ENCODE data around the gene PHLDA3. TPM values are rescaled to one million over a fixed set of nuclear protein-coding genes. Genes with fewer than 3 reads are reported as not detected.

Gene PHLDA3
- total RNA-seq, 4 donors from 2014 or later = 63.0 to 110 (median 72.1) TPM

- intact Hi-C loops (cut with DNase I; ENCODE audit: low total_unique reads) = no loop called here
- WGBS, 2 donors = 25 to 26% methylated on average over 3 of the region's 3 CpGs
- TF ChIP-seq, protein P1, sequence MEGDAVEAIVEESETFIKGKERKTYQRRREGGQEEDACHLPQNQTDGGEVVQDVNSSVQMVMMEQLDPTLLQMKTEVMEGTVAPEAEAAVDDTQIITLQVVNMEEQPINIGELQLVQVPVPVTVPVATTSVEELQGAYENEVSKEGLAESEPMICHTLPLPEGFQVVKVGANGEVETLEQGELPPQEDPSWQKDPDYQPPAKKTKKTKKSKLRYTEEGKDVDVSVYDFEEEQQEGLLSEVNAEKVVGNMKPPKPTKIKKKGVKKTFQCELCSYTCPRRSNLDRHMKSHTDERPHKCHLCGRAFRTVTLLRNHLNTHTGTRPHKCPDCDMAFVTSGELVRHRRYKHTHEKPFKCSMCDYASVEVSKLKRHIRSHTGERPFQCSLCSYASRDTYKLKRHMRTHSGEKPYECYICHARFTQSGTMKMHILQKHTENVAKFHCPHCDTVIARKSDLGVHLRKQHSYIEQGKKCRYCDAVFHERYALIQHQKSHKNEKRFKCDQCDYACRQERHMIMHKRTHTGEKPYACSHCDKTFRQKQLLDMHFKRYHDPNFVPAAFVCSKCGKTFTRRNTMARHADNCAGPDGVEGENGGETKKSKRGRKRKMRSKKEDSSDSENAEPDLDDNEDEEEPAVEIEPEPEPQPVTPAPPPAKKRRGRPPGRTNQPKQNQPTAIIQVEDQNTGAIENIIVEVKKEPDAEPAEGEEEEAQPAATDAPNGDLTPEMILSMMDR (IDR thresholded peaks at IDR 0.05) = no peak
- no peak for TF ChIP-seq POLR2A (IDR thresholded peaks at IDR 0.05)
- H3K4me3 ChIP-seq (ENCODE audit: low read depth, poor library complexity, severe bottlenecking) = peak overlapping the region; percentile 64
- DNase-seq (ENCODE audit: low spot score in 2 of 2) = no peak
These were observed 37.1 kb upstream of the PHLDA3 start for GRCh38 chr1:201506092-201506491.

DNA sequence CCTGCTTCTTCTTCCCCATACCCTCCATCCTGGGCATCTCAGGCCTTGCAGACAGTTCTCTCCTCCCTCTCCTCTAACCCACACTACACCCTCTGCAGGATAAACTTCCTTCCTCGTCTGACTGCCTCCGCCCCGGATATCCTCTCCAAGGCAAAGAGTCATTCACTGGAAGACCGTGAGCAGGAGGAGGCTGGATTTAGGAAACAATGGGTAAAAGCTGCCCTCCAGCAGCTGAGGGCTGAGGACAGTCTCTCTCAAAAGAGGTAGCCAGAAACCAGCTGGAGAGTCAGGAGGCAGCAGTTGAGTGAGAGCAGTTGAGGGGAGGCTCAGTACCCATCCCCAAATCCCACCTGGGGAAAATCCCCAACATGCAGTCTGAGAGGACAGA lies 36.5 kb upstream of the PHLDA3 start:
- WGBS, 2 donors = 0 to 4% methylated on average over 4 of the region's 4 CpGs
- intact Hi-C loops (cut with DNase I; ENCODE audit: low total_unique reads) = no loop called here
- H3K4me3 ChIP-seq (ENCODE audit: low read depth, poor library complexity, severe bottlenecking) = no peak overlapping the region
- DNase-seq (ENCODE audit: low spot score in 2 of 2) = no peak
- no peak for TF ChIP-seq POLR2A (IDR thresholded peaks at IDR 0.05)
- TF ChIP-seq, protein P1 (IDR thresholded peaks at IDR 0.05) = no peak

DNA sequence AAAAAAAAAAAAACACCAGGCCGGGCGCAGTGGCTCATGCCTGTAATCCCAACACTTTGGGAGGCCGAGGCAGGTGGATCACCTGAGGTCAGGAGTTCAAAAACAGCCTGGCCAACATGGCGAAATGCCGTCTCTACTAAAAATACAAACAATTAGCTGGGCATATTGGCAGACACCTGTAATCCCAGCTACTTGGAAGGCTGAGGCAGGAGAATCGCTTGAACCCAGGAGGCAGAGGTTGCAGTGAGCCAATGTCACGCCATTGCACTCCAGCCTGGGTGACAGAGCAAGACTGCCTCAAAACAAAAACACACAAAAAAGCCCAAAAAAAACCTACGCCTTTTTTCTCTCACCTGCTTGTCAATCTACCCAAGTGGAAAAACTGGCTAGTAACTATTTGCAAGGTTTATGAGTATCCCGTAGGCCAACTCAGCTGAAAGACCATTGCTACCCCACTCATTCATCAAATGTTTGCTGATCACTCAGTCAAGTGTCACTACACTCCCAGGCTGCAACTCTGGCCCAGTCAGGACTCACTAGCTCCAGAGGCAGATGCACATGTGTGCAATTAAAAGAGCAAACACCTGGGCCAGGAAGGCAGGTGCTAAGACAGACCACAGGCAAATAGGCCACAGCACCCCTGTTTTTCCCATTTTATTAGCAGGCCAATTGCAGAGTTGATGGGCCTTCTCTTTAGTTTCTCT lies 36.0 kb upstream of the PHLDA3 start:
- TF ChIP-seq, protein P1 (IDR thresholded peaks at IDR 0.05) = no peak
- TF ChIP-seq POLR2A (IDR thresholded peaks at IDR 0.05) = no peak
- intact Hi-C loops (cut with DNase I; ENCODE audit: low total_unique reads) = no loop called here
- no peak for DNase-seq (ENCODE audit: low spot score in 2 of 2)
- H3K4me3 ChIP-seq (ENCODE audit: low read depth, poor library complexity, severe bottlenecking) = no peak overlapping the region
- WGBS, 2 donors = 75 to 85% methylated on average over 9 of the region's 9 CpGs

GRCh38 chr1:201504179-201504631 lies 35.2 kb upstream of the PHLDA3 start:
- intact Hi-C loops (cut with DNase I; ENCODE audit: low total_unique reads) = no loop called here
- WGBS, 2 donors = 58% methylated on average over 3 of the region's 3 CpGs
- H3K4me3 ChIP-seq (ENCODE audit: low read depth, poor library complexity, severe bottlenecking) = no peak overlapping the region
- DNase-seq (ENCODE audit: low spot score in 2 of 2) = no peak
- TF ChIP-seq, protein P1 (IDR thresholded peaks at IDR 0.05) = no peak
- no peak for TF ChIP-seq POLR2A (IDR thresholded peaks at IDR 0.05)

DNA sequence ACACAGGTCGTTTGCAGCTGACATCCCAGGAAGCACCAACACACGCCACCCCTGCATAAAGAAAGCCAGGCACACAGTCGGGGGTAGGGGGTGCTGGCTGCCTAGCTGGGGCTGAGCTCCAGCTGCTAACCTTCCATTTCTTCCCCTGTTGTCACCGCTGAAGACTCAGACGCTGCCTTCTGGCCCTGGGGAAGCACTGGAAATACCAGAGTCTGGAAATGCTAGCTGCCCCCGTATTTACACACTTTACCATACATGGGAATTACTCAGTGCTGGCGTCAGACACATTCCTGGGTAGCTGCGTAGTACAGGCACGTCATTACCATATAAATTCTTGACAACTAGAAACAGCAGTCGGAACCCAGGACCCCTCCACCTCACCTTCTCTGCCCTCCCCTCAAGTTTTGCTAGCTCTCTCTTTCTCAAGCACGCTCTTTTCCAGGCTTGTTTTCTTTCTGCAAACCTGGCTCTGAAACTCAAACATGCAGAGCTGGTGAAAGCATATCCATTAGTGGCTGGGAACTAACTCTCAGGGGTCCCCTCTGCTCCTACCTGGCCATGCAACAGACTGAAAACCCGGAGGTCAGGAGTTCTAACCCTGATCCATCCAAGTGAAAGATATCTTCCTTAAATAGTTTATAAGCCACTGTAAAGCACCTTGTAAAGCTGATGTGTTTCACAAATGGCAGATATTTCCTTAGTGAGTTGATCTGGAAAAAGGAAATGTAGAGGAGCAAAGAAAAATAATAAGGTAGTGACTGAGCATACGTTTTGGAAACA lies 34.6 kb upstream of the PHLDA3 start:
- no peak for TF ChIP-seq POLR2A (IDR thresholded peaks at IDR 0.05)
- TF ChIP-seq, protein P1 (IDR thresholded peaks at IDR 0.05) = no peak
- H3K4me3 ChIP-seq (ENCODE audit: low read depth, poor library complexity, severe bottlenecking) = no peak overlapping the region
- 39 to 41% methylated on average over 13 of the region's 13 CpGs for WGBS, 2 donors
- no peak for DNase-seq (ENCODE audit: low spot score in 2 of 2)
- intact Hi-C loops (cut with DNase I; ENCODE audit: low total_unique reads) = no loop called here
